ENCODE measurements around the gene B4GALT3.
A peak's percentile ranks its signal among the peaks of the same experiment; 100 is the strongest.

The B4GALT3 gene

GRCh38 chr1:161187311-161187710 lies 10.0 kb upstream of the B4GALT3 start:
- DNase-seq (ENCODE audit: low spot score) = no peak

GRCh38 chr1:161185732-161186311 lies 8.5 kb upstream of the B4GALT3 start:
- peak; percentile 61 for DNase-seq (ENCODE audit: low spot score)

GRCh38 chr1:161185282-161185682 lies 8.0 kb upstream of the B4GALT3 start:
- DNase-seq (ENCODE audit: low spot score) = peak; percentile 88

GRCh38 chr1:161182214-161182613 lies 4.9 kb upstream of the B4GALT3 start:
- no peak for DNase-seq (ENCODE audit: low spot score)

GRCh38 chr1:161180639-161181038 lies 3.3 kb upstream of the B4GALT3 start:
- DNase-seq (ENCODE audit: low spot score) = no peak

- no peak for DNase-seq (ENCODE audit: low spot score)
Observed at GRCh38 chr1:161179698-161180097, 2.4 kb upstream of the B4GALT3 start.

- DNase-seq (ENCODE audit: low spot score) = no peak
Observed at GRCh38 chr1:161177936-161178244, 583 bp upstream of the B4GALT3 start.

GRCh38 chr1:161176468-161177111 lies 717 bp downstream of the B4GALT3 start:
- no peak for DNase-seq (ENCODE audit: low spot score)

GRCh38 chr1:161175771-161176453 lies 1.4 kb downstream of the B4GALT3 start:
- no peak for DNase-seq (ENCODE audit: low spot score)

- no peak for DNase-seq (ENCODE audit: low spot score)
Observed at GRCh38 chr1:161174911-161175310, 2.4 kb downstream of the B4GALT3 start.

GRCh38 chr1:161173711-161174110 lies 3.6 kb downstream of the B4GALT3 start:
- no peak for DNase-seq (ENCODE audit: low spot score)

- DNase-seq (ENCODE audit: low spot score) = no peak
Observed at GRCh38 chr1:161172776-161173376, 4.4 kb downstream of the B4GALT3 start.

GRCh38 chr1:161172349-161172748 lies 5.0 kb downstream of the B4GALT3 start:
- DNase-seq (ENCODE audit: low spot score) = no peak

- no peak for DNase-seq (ENCODE audit: low spot score)
Observed at GRCh38 chr1:161171696-161172095, 5.6 kb downstream of the B4GALT3 start.

GRCh38 chr1:161171191-161171590 lies 6.1 kb downstream of the B4GALT3 start:
- no peak for DNase-seq (ENCODE audit: low spot score)

- no peak for DNase-seq (ENCODE audit: low spot score)
Observed at GRCh38 chr1:161168906-161169305, 8.4 kb downstream of the B4GALT3 start.

GRCh38 chr1:161166669-161167548 lies 10.4 kb downstream of the B4GALT3 start:
- no peak for DNase-seq (ENCODE audit: low spot score)

GRCh38 chr1:161165742-161166668 lies 11.3 kb downstream of the B4GALT3 start, which contains the start of gene PPOX:
Gene PPOX, plus strand, starts transcription at chr1:161166426. Its CDS starts 422 bp downstream, at chr1:161166848.
- peak; percentile 99 for DNase-seq (ENCODE audit: low spot score)

GRCh38 chr1:161164901-161165610 lies 12.3 kb downstream of the B4GALT3 start:
- no peak for DNase-seq (ENCODE audit: low spot score)

GRCh38 chr1:161163793-161164192 lies 13.5 kb downstream of the B4GALT3 start:
- DNase-seq (ENCODE audit: low spot score) = no peak
